Bone marrow (tissue), 2 donors: ENCODE data around the gene KIF1B.

Experiments
- DNase-seq, 2 donors: peaks; one replicate each; lab custom pipeline; 2025; lab: John Stamatoyannopoulos, UW

The KIF1B gene

GRCh38 chr1:10280439-10281350 is 70.3 kb downstream of the KIF1B start:
- DNase-seq: no peak

- no peak for DNase-seq
These were observed 73.1 kb downstream of the KIF1B start for GRCh38 chr1:10283318-10283984.

- DNase-seq: no peak
These were observed 75.9 kb downstream of the KIF1B start for GRCh38 chr1:10286244-10286643.

GRCh38 chr1:10287023-10287645 is 76.8 kb downstream of the KIF1B start:
- DNase-seq: no peak

- no peak for DNase-seq
These were observed 77.8 kb downstream of the KIF1B start for GRCh38 chr1:10288029-10288615.

GRCh38 chr1:10291705-10292104 is 81.3 kb downstream of the KIF1B start:
- no peak for DNase-seq

- DNase-seq: no peak
These were observed 81.8 kb downstream of the KIF1B start for GRCh38 chr1:10292188-10292587.

- DNase-seq: no peak
These were observed 85.2 kb downstream of the KIF1B start for GRCh38 chr1:10295481-10296085.

- peak in 1 of 2 donors; percentile 5 for DNase-seq
These were observed 88.8 kb downstream of the KIF1B start for GRCh38 chr1:10299151-10299550.

- no peak for DNase-seq
These were observed 92.0 kb downstream of the KIF1B start for GRCh38 chr1:10302416-10302815.

- DNase-seq: no peak
These were observed 93.9 kb downstream of the KIF1B start for GRCh38 chr1:10304295-10304694.

GRCh38 chr1:10306435-10306834 is 96.1 kb downstream of the KIF1B start:
- no peak for DNase-seq

- DNase-seq: no peak
These were observed 97.6 kb downstream of the KIF1B start for GRCh38 chr1:10308001-10308400.

- DNase-seq: no peak
These were observed 99.1 kb downstream of the KIF1B start for GRCh38 chr1:10309243-10310011.

GRCh38 chr1:10316752-10317151 is 106.4 kb downstream of the KIF1B start:
- no peak for DNase-seq

- DNase-seq: no peak
These were observed 109.4 kb downstream of the KIF1B start for GRCh38 chr1:10319750-10320149.

GRCh38 chr1:10320336-10320735 is 110.0 kb downstream of the KIF1B start:
- DNase-seq: no peak

GRCh38 chr1:10322821-10323220 is 112.5 kb downstream of the KIF1B start:
- no peak for DNase-seq

GRCh38 chr1:10324627-10325026 is 114.3 kb downstream of the KIF1B start:
- no peak for DNase-seq

- DNase-seq: no peak
These were observed 115.2 kb downstream of the KIF1B start for GRCh38 chr1:10325521-10325920.

- DNase-seq: no peak
These were observed 115.9 kb downstream of the KIF1B start for GRCh38 chr1:10326251-10326650.
